ENCODE results near the gene CYB5D1. TPM values are rescaled to one million over a fixed set of nuclear protein-coding genes. Genes with fewer than 3 reads are reported as not detected.

CYB5D1 gene
- total RNA-seq, 1 donor from 2014 or later = 14.0 TPM

DNA sequence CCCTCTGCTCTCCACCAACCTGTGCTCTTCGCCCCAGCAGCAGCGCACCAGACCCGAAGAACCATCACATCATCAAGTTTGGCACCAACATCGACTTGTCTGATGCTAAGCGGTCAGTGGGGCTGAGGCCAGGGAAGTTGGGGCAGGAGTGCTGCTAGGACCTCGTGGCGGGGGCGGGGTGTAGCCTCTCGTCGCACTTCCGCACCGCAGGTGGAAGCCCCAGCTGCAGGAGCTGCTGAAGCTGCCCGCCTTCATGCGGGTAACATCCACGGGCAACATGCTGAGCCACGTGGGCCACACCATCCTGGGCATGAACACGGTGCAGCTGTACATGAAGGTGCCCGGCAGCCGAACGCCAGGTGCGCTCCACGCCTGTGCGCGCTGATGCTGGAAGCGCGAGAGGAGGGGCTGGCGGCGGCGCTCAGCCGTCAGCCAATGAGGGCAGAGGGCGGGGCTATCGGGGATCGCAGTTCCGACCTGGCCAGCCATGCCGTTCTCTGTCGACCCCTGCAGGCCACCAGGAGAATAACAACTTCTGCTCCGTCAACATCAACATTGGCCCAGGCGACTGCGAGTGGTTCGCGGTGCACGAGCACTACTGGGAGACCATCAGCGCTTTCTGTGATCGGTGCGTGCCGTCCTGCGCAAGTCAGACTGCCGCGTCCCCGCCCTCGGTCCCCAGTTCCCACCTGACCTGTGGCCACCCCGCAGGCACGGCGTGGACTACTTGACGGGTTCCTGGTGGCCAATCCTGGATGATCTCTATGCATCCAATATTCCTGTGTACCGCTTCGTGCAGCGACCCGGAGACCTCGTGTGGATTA, 6.2 kb upstream of the CYB5D1 start:
- DNase-seq = peak; percentile 98
- Mint-ChIP-seq H3K4me3 (peak overlapping the region; percentile 72), H3K27me3 (no peaks in the 10 kb centered on the region), H3K9me3 (no peaks in the 10 kb centered on the region), H3K27ac (peak overlapping the region; percentile 56), H3K36me3 (ENCODE audit: low read depth) (peaks cover 68% of the 10 kb centered on the region), H3K4me1 (peaks cover 29% of the 10 kb centered on the region)
- intact Hi-C loops (cut with micrococcal nuclease) = loop anchor here (1.0 to 10.0 kb wide), 4 partner anchors 9 to 107 kb away; partner anchors contain the start of gene KDM6B

DNA sequence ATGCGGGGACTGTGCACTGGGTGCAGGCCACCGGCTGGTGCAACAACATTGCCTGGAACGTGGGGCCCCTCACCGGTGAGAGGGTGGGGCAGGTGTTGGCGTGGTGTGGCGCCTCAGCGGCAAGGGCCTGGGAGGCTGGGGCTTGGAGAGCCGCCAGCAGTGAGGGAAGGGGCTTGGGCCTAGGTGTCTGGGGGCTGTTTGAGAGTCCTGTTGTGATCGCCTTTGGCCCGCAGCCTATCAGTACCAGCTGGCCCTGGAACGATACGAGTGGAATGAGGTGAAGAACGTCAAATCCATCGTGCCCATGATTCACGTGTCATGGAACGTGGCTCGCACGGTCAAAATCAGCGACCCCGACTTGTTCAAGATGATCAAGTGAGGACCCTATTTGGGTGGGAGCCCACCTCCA, 5.5 kb upstream of the CYB5D1 start:
- Mint-ChIP-seq H3K4me3 (peak overlapping the region; percentile 72), H3K27ac (peak overlapping the region; percentile 20), H3K36me3 (ENCODE audit: low read depth) (peaks cover 63% of the 10 kb centered on the region), H3K4me1 (peaks cover 27% of the 10 kb centered on the region), H3K27me3 (no peaks in the 10 kb centered on the region), H3K9me3 (no peaks in the 10 kb centered on the region)
- intact Hi-C loops (cut with micrococcal nuclease) = loop anchor here (10.0 kb wide), 1 partner anchor 107 kb away; no protein-coding TSS in a partner anchor
- DNase-seq = no peak

DNA sequence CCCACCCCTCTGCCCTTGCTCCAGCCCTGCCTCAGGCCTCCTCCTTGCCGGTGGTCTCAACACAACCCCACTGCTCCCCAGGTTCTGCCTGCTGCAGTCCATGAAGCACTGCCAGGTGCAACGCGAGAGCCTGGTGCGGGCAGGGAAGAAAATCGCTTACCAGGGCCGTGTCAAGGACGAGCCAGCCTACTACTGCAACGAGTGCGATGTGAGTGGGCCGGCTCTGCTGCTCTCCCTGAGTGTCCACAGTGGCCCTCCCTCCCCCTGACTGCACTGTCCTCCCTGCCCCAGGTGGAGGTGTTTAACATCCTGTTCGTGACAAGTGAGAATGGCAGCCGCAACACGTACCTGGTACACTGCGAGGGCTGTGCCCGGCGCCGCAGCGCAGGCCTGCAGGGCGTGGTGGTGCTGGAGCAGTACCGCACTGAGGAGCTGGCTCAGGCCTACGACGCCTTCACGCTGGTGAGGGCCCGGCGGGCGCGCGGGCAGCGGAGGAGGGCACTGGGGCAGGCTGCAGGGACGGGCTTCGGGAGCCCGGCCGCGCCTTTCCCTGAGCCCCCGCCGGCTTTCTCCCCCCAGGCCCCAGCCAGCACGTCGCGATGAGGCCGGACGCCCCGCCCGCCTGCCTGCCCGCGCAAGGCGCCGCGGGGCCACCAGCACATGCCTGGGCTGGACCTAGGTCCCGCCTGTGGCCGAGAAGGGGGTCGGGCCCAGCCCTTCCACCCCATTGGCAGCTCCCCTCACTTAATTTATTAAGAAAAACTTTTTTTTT, 4.7 kb upstream of the CYB5D1 start:
- H3K27me3 Mint-ChIP-seq = no peaks in the 10 kb centered on the region
- peak; percentile 57 for DNase-seq
- no peaks in the 10 kb centered on the region for H3K9me3 Mint-ChIP-seq
- peaks cover 27% of the 10 kb centered on the region for H3K4me1 Mint-ChIP-seq
- H3K4me3 Mint-ChIP-seq = no peak overlapping the region
- intact Hi-C loops (cut with micrococcal nuclease) = loop anchor here (10.0 kb wide), 1 partner anchor 108 kb away; no protein-coding TSS in a partner anchor
- peaks cover 58% of the 10 kb centered on the region for H3K36me3 Mint-ChIP-seq (ENCODE audit: low read depth)
- no peak overlapping the region for H3K27ac Mint-ChIP-seq

DNA sequence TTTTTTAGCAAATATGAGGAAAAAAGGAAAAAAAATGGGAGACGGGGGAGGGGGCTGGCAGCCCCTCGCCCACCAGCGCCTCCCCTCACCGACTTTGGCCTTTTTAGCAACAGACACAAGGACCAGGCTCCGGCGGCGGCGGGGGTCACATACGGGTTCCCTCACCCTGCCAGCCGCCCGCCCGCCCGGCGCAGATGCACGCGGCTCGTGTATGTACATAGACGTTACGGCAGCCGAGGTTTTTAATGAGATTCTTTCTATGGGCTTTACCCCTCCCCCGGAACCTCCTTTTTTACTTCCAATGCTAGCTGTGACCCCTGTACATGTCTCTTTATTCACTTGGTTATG, 4.1 kb upstream of the CYB5D1 start:
- no peak for DNase-seq
- peak overlapping the region; percentile 26 for H3K4me3 Mint-ChIP-seq
- H3K27me3 Mint-ChIP-seq = no peaks in the 10 kb centered on the region
- intact Hi-C loops (cut with micrococcal nuclease) = loop anchor here (10.0 kb wide), 1 partner anchor 109 kb away; no protein-coding TSS in a partner anchor
- no peak overlapping the region for H3K27ac Mint-ChIP-seq
- H3K9me3 Mint-ChIP-seq = no peaks in the 10 kb centered on the region
- peaks cover 56% of the 10 kb centered on the region for H3K36me3 Mint-ChIP-seq (ENCODE audit: low read depth)
- H3K4me1 Mint-ChIP-seq = peaks cover 27% of the 10 kb centered on the region

DNA sequence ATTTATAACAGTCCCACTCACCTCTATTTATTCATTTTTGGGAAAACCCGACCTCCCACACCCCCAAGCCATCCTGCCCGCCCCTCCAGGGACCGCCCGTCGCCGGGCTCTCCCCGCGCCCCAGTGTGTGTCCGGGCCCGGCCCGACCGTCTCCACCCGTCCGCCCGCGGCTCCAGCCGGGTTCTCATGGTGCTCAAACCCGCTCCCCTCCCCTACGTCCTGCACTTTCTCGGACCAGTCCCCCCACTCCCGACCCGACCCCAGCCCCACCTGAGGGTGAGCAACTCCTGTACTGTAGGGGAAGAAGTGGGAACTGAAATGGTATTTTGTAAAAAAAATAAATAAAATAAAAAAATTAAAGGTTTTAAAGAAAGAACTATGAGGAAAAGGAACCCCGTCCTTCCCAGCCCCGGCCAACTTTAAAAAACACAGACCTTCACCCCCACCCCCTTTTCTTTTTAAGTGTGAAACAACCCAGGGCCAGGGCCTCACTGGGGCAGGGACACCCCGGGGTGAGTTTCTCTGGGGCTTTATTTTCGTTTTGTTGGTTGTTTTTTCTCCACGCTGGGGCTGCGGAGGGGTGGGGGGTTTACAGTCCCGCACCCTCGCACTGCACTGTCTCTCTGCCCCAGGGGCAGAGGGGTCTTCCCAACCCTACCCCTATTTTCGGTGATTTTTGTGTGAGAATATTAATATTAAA, 3.6 kb upstream of the CYB5D1 start:
- intact Hi-C loops (cut with micrococcal nuclease) = loop anchor here (10.0 kb wide), 1 partner anchor 109 kb away; no protein-coding TSS in a partner anchor
- Mint-ChIP-seq H3K36me3 (ENCODE audit: low read depth) (peaks cover 61% of the 10 kb centered on the region), H3K27me3 (no peaks in the 10 kb centered on the region), H3K27ac (no peak overlapping the region), H3K4me3 (peak overlapping the region; percentile 26), H3K4me1 (peaks cover 30% of the 10 kb centered on the region), H3K9me3 (no peaks in the 10 kb centered on the region)
- DNase-seq = no peak

DNA sequence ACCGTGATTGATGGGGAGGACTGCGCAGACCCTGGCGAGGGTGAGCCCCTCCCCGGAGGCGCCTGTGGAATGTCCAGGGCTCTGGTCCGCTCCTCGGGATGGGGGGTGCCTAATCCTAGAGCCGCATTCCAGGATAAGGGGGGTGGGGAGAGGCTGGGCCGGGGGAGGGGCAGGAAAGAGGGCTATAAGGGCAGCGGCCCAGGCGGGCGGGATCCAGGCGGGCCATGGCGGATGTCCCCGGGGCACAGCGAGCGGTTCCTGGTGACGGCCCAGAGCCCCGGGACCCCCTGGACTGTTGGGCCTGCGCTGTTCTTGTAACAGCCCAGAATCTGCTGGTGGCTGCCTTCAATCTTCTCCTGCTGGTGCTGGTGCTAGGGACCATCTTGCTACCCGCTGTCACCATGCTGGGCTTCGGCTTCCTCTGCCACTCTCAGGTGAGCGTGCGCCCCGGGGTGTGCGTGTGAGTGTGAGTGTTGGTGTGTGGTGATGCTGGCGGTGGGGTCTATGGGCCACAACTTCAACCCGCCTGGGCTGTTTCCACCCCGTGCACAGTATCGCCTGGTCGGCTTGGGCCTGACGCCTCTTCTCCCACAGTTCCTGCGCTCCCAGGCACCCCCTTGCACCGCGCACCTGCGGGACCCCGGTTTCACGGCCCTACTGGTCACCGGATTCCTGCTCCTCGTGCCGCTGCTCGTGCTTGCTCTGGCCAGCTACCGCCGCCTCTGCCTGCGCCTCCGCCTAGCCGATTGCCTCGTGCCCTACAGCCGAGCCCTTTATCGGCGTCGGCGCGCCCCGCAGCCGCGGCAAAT, 2.7 kb upstream of the CYB5D1 start, which contains the start of gene TMEM88:
TSS of gene TMEM88 (plus strand) at position 216 of the 809 bp plus-strand sequence. CDS start at position 225, 9 bp downstream.
- peak within 1 kb of the TSS; percentile 62 for H3K27ac Mint-ChIP-seq
- no peaks in the 10 kb centered on the region for H3K27me3 Mint-ChIP-seq
- no peaks in the 10 kb centered on the region for H3K9me3 Mint-ChIP-seq
- DNase-seq = peak; percentile 62
- peaks cover 31% of the 10 kb centered on the region for H3K4me1 Mint-ChIP-seq
- H3K4me3 Mint-ChIP-seq = peak within 1 kb of the TSS; percentile 26
- H3K36me3 Mint-ChIP-seq (ENCODE audit: low read depth) = peaks cover 60% of the 10 kb centered on the region
- intact Hi-C loops (cut with micrococcal nuclease) = loop anchor here (10.0 kb wide), 1 partner anchor 110 kb away; no protein-coding TSS in a partner anchor

DNA sequence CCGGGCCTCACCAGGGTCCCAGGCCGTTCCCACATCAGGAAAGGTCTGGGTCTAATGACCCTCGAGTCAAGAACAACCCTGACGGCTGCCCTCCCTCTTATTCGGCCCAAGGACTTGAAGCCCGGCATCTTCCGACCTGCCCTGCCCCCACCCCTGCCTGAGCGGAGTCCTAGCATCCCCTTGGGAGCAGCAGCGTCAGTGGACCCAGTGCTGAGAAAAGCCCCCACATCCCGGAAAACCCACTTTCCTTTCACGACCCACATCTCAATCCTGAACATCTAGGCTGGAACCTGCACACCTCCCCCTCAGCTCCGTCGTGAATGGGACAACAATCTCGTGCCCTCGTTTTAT, 2.2 kb upstream of the CYB5D1 start:
- Mint-ChIP-seq H3K4me1 (peaks cover 30% of the 10 kb centered on the region), H3K4me3 (no peak overlapping the region), H3K27ac (peak overlapping the region; percentile 62), H3K9me3 (no peaks in the 10 kb centered on the region), H3K36me3 (ENCODE audit: low read depth) (peaks cover 56% of the 10 kb centered on the region), H3K27me3 (no peaks in the 10 kb centered on the region)
- DNase-seq = no peak
- intact Hi-C loops (cut with micrococcal nuclease) = loop anchor here (2.0 to 10.0 kb wide), 2 partner anchors 111 to 201 kb away; no protein-coding TSS in a partner anchor

DNA sequence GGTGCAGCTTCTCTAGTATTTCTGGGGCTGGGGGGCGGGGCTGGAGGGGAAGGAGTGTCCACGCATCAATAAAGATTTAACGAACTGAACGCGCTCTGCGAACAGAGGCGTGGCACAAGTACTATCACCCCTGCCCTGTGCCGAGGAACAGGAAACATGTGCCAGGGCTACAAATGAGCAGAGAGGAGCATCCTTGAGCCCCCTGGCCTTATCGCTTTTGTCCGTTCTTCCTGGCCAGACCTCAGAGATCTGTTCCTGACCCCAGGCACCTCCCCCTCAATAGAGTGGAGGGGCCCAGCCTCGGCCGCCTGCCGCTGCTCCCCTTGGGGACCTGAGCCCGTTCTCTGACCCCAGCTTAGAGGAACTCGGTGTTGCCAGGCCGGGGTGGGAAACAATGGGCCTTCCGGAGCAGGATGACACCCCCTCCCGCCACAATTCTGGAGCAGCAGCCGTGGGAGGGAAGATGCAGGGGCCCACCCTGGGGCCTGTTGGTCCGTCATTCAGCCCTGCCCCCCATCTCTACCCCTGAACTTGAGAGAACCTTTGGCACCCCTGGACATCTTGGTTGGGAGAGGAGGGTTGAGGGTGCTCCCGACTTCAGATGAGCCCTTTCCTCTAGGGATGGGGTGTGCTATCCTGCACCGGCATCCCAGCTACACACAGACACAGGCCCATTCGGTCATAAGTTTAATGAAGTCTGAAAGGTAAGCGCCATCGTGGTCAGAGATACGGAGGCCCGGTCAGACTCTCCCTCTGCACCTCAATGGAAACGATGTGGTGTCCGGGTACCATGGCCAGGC, 1.6 kb upstream of the CYB5D1 start:
- intact Hi-C loops (cut with micrococcal nuclease) = loop anchor here (2.0 to 10.0 kb wide), 2 partner anchors 111 to 201 kb away; no protein-coding TSS in a partner anchor
- DNase-seq = peak; percentile 72
- Mint-ChIP-seq H3K27ac (peak overlapping the region; percentile 62), H3K4me3 (no peak overlapping the region), H3K4me1 (peaks cover 24% of the 10 kb centered on the region), H3K36me3 (ENCODE audit: low read depth) (peaks cover 56% of the 10 kb centered on the region), H3K27me3 (no peaks in the 10 kb centered on the region), H3K9me3 (no peaks in the 10 kb centered on the region)

DNA sequence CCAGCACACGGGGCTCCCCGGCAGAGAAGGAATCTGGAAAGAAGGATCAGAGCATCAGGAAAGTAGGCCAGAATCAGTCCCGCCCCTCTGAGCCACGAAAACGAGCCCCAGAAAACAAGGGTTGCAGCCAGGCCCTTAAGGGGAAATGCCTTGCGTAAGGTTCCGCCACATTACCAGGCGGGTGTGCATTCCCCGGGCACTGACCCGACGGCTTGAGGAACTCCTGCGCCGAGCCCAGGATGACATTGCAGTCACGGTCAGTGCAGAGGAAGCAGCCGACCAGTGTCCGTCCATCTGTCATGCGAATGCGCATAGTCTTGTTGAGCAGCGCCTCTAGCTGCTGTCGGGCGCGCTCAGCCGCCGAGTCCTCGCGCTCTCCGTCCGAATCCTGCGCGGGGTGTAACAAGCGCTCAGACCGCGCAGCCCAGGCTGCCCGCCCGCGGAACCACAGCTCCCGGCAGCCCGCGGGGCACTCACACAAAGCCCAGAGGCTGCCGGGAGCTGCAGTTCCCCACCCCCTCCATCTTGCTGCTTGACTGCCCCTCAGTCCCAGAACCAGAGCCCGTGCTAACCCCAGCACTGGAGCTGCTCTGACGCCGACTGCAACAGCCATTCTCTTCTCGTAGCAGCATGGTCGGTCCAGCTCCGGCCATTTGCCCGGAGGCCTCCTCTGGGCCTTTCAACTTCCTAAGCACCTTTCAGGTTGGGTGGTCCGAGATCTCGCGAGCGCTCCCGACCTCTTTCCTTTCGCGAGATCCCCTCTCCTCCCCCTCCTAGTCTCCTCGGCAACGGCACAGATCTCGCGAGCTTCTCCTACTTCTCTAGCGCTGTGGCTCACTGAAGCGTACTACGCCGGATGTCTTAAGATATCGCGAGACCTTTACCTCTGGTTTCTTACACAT, 741 bp upstream of the CYB5D1 start, which contains the start of gene NAA38:
TSS of gene NAA38 (minus strand) at position 749 of the 902 bp plus-strand sequence. CDS start at position 653, 96 bp downstream.
- Mint-ChIP-seq H3K4me1 (peaks cover 16% of the 10 kb centered on the region), H3K27ac (no peak within 1 kb of the TSS), H3K4me3 (no peak within 1 kb of the TSS), H3K36me3 (ENCODE audit: low read depth) (peaks cover 53% of the 10 kb centered on the region), H3K9me3 (no peaks in the 10 kb centered on the region), H3K27me3 (no peaks in the 10 kb centered on the region)
- peak; percentile 98 for DNase-seq
- intact Hi-C loops (cut with micrococcal nuclease) = loop anchor here (1.0 to 10.0 kb wide), 7 partner anchors 15 to 200 kb away; partner anchors contain the start of gene CNTROB

DNA sequence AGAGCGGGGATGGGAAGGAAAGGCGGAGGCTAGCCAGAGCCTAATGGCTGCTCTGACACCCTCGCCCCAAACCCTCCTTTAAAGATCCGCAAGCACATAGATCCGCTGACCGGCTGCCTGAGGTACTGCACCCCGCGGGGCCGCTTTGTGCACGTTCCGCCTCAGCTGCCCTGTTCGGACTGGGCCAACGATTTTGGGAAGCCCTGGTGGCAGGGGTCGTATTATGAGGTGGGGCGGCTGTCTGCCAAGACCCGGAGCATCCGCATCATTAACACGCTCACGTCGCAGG, 663 bp downstream of the CYB5D1 start:
- Mint-ChIP-seq H3K4me1 (peaks cover 18% of the 10 kb centered on the region), H3K27me3 (no peaks in the 10 kb centered on the region), H3K36me3 (ENCODE audit: low read depth) (peaks cover 46% of the 10 kb centered on the region), H3K9me3 (no peaks in the 10 kb centered on the region), H3K4me3 (no peak overlapping the region), H3K27ac (no peak overlapping the region)
- DNase-seq = peak; percentile 72
- intact Hi-C loops (cut with micrococcal nuclease) = loop anchor here (10.0 kb wide), 1 partner anchor 114 kb away; no protein-coding TSS in a partner anchor

DNA sequence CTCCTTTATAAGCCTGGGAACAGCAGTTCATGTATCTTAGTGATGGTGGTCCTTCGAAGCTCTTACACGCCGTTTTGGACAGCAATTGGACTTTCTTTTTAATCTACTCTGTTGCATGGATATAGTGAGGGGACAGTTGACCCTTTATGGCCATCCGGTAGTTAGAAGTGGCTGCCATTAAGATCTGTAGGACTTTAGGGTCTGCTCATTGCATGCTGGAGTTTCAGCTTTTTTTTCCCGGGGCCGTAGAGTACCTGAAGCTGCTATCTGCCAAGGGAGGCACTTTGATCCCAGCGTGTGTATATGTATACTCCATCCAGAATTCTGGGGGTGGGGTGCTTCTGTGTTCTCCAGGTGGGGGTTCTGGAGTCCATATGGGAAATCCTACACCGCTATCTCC, 1.2 kb downstream of the CYB5D1 start:
- peaks cover 45% of the 10 kb centered on the region for H3K36me3 Mint-ChIP-seq (ENCODE audit: low read depth)
- no peak for DNase-seq
- H3K9me3 Mint-ChIP-seq = no peaks in the 10 kb centered on the region
- H3K27me3 Mint-ChIP-seq = no peaks in the 10 kb centered on the region
- H3K4me3 Mint-ChIP-seq = no peak overlapping the region
- no peak overlapping the region for H3K27ac Mint-ChIP-seq
- intact Hi-C loops (cut with micrococcal nuclease) = loop anchor here (10.0 kb wide), 1 partner anchor 114 kb away; no protein-coding TSS in a partner anchor
- H3K4me1 Mint-ChIP-seq = peaks cover 16% of the 10 kb centered on the region
